ENCODE results near the gene BAG5.

GRCh38 chr14:103528146-103528586 lies 34.3 kb downstream of the BAG5 start:
- no peak for TF ChIP-seq CTCF (IDR thresholded peaks at IDR 0.05)
- no peak for TF ChIP-seq POLR2A (IDR thresholded peaks at IDR 0.05)

All from heart left ventricle (tissue), 13 donors.